Activated naive CD8-positive, alpha-beta T cell treated with anti-CD3 and anti-CD28 coated beads, Interleukin-2, amount 50 U/mL, for 16 hours (primary cell): ENCODE data around the gene ARHGEF19.

Source experiments
- DNase-seq: peaks from one replicate; pipeline ENCODE4 v3.0.0-alpha.2; 2020; ENCODE audit warnings: low read depth, low spot score

The ARHGEF19 gene

GRCh38 chr1:16150508-16150907 is 61.9 kb downstream of the ARHGEF19 start:
- DNase-seq = no peak

- DNase-seq = no peak
Measured at GRCh38 chr1:16149702-16150488, 62.6 kb downstream of the ARHGEF19 start.

GRCh38 chr1:16149146-16149545 is 63.3 kb downstream of the ARHGEF19 start:
- no peak for DNase-seq

- no peak for DNase-seq
Measured at GRCh38 chr1:16148329-16149092, 63.9 kb downstream of the ARHGEF19 start.
